Forelimb muscle (tissue), 1 donor: ENCODE data around the gene LRTM1. TPM values are rescaled to one million over a fixed set of nuclear protein-coding genes. Genes with fewer than 3 reads are reported as not detected.
A peak's percentile ranks its signal among the peaks of the same experiment; 100 is the strongest.

Source experiments
- DNase-seq: peaks from one replicate; pipeline ENCODE4 v3.0.0-alpha.2; 2013; ENCODE audit warnings: low read depth
- polyA plus RNA-seq: library from polyadenylated mRNA; unstranded; fragments of 120-200 nt; gene quantifications from one replicate; pipeline ENCODE4 v1.2.1, GENCODE V29; 2013; ENCODE audit not compliant: insufficient read length

LRTM1 gene
- polyA plus RNA-seq, 1 donor: 114 TPM

- DNase-seq: no peak
Observed at GRCh38 chr3:54892168-54892567, 35.7 kb downstream of the LRTM1 start.

- peak; percentile 68 for DNase-seq
Observed at GRCh38 chr3:54891540-54891897, 36.3 kb downstream of the LRTM1 start.

- no peak for DNase-seq
Observed at GRCh38 chr3:54889731-54890130, 38.1 kb downstream of the LRTM1 start.

GRCh38 chr3:54888873-54889272 lies 39.0 kb downstream of the LRTM1 start:
- no peak for DNase-seq

GRCh38 chr3:54888162-54888561 lies 39.7 kb downstream of the LRTM1 start:
- no peak for DNase-seq

- peak; percentile 86 for DNase-seq
Observed at GRCh38 chr3:54882129-54882833, 45.6 kb downstream of the LRTM1 start.

- no peak for DNase-seq
Observed at GRCh38 chr3:54878145-54878544, 49.7 kb downstream of the LRTM1 start.

GRCh38 chr3:54877730-54878129 lies 50.1 kb downstream of the LRTM1 start:
- no peak for DNase-seq

GRCh38 chr3:54876694-54877093 lies 51.2 kb downstream of the LRTM1 start:
- no peak for DNase-seq

- no peak for DNase-seq
Observed at GRCh38 chr3:54875596-54876268, 52.1 kb downstream of the LRTM1 start.

- no peak for DNase-seq
Observed at GRCh38 chr3:54874816-54875556, 52.9 kb downstream of the LRTM1 start.

- DNase-seq: no peak
Observed at GRCh38 chr3:54873059-54874010, 54.5 kb downstream of the LRTM1 start.

- DNase-seq: no peak
Observed at GRCh38 chr3:54871867-54872266, 56.0 kb downstream of the LRTM1 start.

- DNase-seq: peak; percentile 38
Observed at GRCh38 chr3:54870423-54870822, 57.4 kb downstream of the LRTM1 start.
